Transverse colon (tissue), 4 donors: ENCODE results near the gene MS4A6E. TPM values are rescaled to one million over a fixed set of nuclear protein-coding genes. Genes with fewer than 3 reads are reported as not detected.

Experiments used
- DNase-seq: peaks from one replicate; pipeline ENCODE4 v3.0.0-alpha.2; 2019
- H3K27ac ChIP-seq, 4 donors: fragments of 200-600 bp; sonication (generic); 2 replicates each; pipeline ENCODE4 v1.5.1; 2016 to 2018; ENCODE audit warnings: inconsistent platforms in 4 of 4
- H3K27me3 ChIP-seq: fragments of 200-600 bp; sonication (generic); 2 replicates; pipeline ENCODE4 v1.5.1; 2017; ENCODE audit warnings: inconsistent platforms
- H3K36me3 ChIP-seq, 4 donors: fragments of 200-600 bp; sonication (generic); 2 replicates each; pipeline ENCODE4 v1.5.1; 2017 to 2019; ENCODE audit warnings: inconsistent platforms in 4 of 4
- H3K4me1 ChIP-seq, 4 donors: fragments of 200-600 bp; sonication (generic); 2 replicates each; pipeline ENCODE4 v1.5.1; 2017 to 2020; ENCODE audit warnings: inconsistent platforms in 4 of 4
- H3K4me3 ChIP-seq, 4 donors: fragments of 200-600 bp; sonication (generic); 1 replicate in 1 of 4; 2 replicates in 3 of 4; pipeline versions ENCODE4 v1.5.1 to v1.6.1; 2017 to 2019; ENCODE audit warnings: inconsistent platforms in 4 of 4
- H3K9me3 ChIP-seq, 2 donors: fragments of 200-600 bp; sonication (generic); 2 replicates each; pipeline ENCODE4 v1.5.1; 2017 to 2019; ENCODE audit warnings: inconsistent platforms in 2 of 2
- CTCF ChIP-seq, 5 experiments: fragments of 200-600 bp in 3 of 5; fragments of 450-650 bp in 2 of 5; sonication (generic) in 3 of 5; IDR thresholded peaks; 1 replicate in 2 of 5; 2 replicates in 3 of 5; pipeline ENCODE4 v1.5.1; 2016 to 2017; ENCODE audit warnings: antibody characterized with exemption in 5 of 5, inconsistent platforms in 3 of 5, mild to moderate bottlenecking in 2 of 5, moderate library complexity in 1 of 5
- EP300 ChIP-seq: sonication (generic); formaldehyde crosslinking; IDR thresholded peaks from one replicate; pipeline ENCODE4 v1.6.1; 2017; ENCODE audit warnings: antibody characterized with exemption, low read depth
- POLR2A ChIP-seq: fragments of 450-650 bp; IDR thresholded peaks from one replicate; pipeline ENCODE4 v1.6.1; 2016; ENCODE audit warnings: antibody characterized with exemption, mild to moderate bottlenecking, moderate library complexity
- POLR2AphosphoS5 ChIP-seq, 3 donors: sonication (generic); formaldehyde crosslinking; IDR thresholded peaks; one replicate each; pipeline ENCODE4 v1.6.1; 2016; ENCODE audit warnings: antibody characterized with exemption in 3 of 3
- WGBS, 2 donors: methylation state at CpG; one replicate each; pipeline ENCODE4 v1.1.5; 2018; ENCODE audit warnings: low coverage in 1 of 2; 5-methylcytosine and 5-hydroxymethylcytosine counted together
- in situ Hi-C, 4 donors: fragments of 200-750 bp; cut with MboI; loops; one replicate each; pipeline versions ENCODE4 v1.15.0 to v1.15.1; 2017; ENCODE audit warnings: low sequenced_read_pairs in 3 of 4, low pct_ligation_motif_present in 1 of 4, low pct_unique_long_range_greater_than_20kb in 1 of 4
- intact Hi-C: fragments of 100-400 bp; cut with DNase I; formaldehyde crosslinking; loops from one replicate; pipeline ENCODE4 v1.15.1; 2023; ENCODE audit warnings: low total_unique reads
- total RNA-seq, 4 donors: library from RNA; depleted of rRNA; stranded (reverse); fragments of >200 nt; gene quantifications; one replicate each; pipeline ENCODE4 v1.1.0, GENCODE V29; 2016

The MS4A6E gene
- total RNA-seq, 4 donors from 2014 or later, result not detected

GRCh38 chr11:60377401-60378136, 50.5 kb downstream of the MS4A6E start:
- no peaks in the 10 kb centered on the region for H3K36me3 ChIP-seq
- in situ Hi-C loops (no loop called here), intact Hi-C loops (no loop called here)
- WGBS, 2 donors, result 80 to 81% methylated on average over 2 of the region's 2 CpGs
- H3K4me3 ChIP-seq, result no peak overlapping the region
- peak; percentile 49 for DNase-seq
- TF ChIP-seq CTCF (IDR thresholded peaks at IDR 0.05), result no peak
- TF ChIP-seq EP300, result no peak
- TF ChIP-seq POLR2A, result no peak
- TF ChIP-seq POLR2AphosphoS5 (IDR thresholded peaks at IDR 0.05), result no peak
- H3K27me3 ChIP-seq, result no peaks in the 10 kb centered on the region
- no peaks in the 10 kb centered on the region for H3K9me3 ChIP-seq
- peak overlapping the region; percentile 2 to 37 (median 26) for H3K27ac ChIP-seq
- no peaks in the 10 kb centered on the region for H3K4me1 ChIP-seq

GRCh38 chr11:60378354-60378753, 51.3 kb downstream of the MS4A6E start, which contains the start of gene MS4A7:
MS4A7 (plus strand) TSS chr11:60378532; CDS start chr11:60383142, 4,610 bp downstream.
- in situ Hi-C loops, result no loop called here
- WGBS, 2 donors, result 50% methylated on average over 3 of the region's 3 CpGs; no CpG with 5 or more reads in 1 of the 2 donors
- H3K4me3 ChIP-seq, result peak within 1 kb of the TSS in 1 of 4 donors; percentile 24

GRCh38 chr11:60389279-60389910, 62.3 kb downstream of the MS4A6E start:
- Histone ChIP-seq H3K27me3 (no peaks in the 10 kb centered on the region), H3K27ac (peak overlapping the region in 1 of 4 donors; percentile 12), H3K4me3 (no peak overlapping the region), H3K4me1 (no peaks in the 10 kb centered on the region), H3K36me3 (no peaks in the 10 kb centered on the region), H3K9me3 (no peaks in the 10 kb centered on the region)
- TF ChIP-seq POLR2AphosphoS5 (IDR thresholded peaks at IDR 0.05) (no peak), POLR2A (no peak), CTCF (IDR thresholded peaks at IDR 0.05) (no peak), EP300 (no peak)
- WGBS, 2 donors, result 33 to 41% methylated on average over 2 to 5 of the region's 5 CpGs
- no peak for DNase-seq
- intact Hi-C loops, result no loop called here
- in situ Hi-C loops, result no loop called here

More at GRCh38 chr11:60378354-60378753, 51.3 kb downstream of the MS4A6E start, which contains the start of gene MS4A7:
- intact Hi-C loops, result no loop called here
- H3K27ac ChIP-seq, result peak within 1 kb of the TSS; percentile 28 to 48 (median 43)
- TF ChIP-seq POLR2AphosphoS5 (IDR thresholded peaks at IDR 0.05), result peak; percentile 31 to 74 (median 33)
- TF ChIP-seq POLR2A, result peak; percentile 62
- no peak for TF ChIP-seq CTCF (IDR thresholded peaks at IDR 0.05)
- no peaks in the 10 kb centered on the region for H3K4me1 ChIP-seq
- no peaks in the 10 kb centered on the region for H3K9me3 ChIP-seq
- no peaks in the 10 kb centered on the region for H3K36me3 ChIP-seq
- peak; percentile 44 for DNase-seq
- H3K27me3 ChIP-seq, result no peaks in the 10 kb centered on the region

GRCh38 chr11:60390419-60390818, 63.4 kb downstream of the MS4A6E start:
- Histone ChIP-seq H3K27ac (peak overlapping the region in 1 of 4 donors; percentile 12), H3K4me1 (no peaks in the 10 kb centered on the region), H3K4me3 (no peak overlapping the region), H3K9me3 (no peaks in the 10 kb centered on the region), H3K36me3 (no peaks in the 10 kb centered on the region), H3K27me3 (no peaks in the 10 kb centered on the region)
- intact Hi-C loops, result no loop called here
- in situ Hi-C loops, result no loop called here
- TF ChIP-seq EP300, result no peak
- no peak for TF ChIP-seq POLR2A
- no peak for TF ChIP-seq POLR2AphosphoS5 (IDR thresholded peaks at IDR 0.05)
- TF ChIP-seq CTCF (IDR thresholded peaks at IDR 0.05), result no peak
- DNase-seq, result no peak
